ENCODE results near the gene ZNF787.
"Not testable (repeated sequence)": the region's sequence is repeated elsewhere in the genome, so short reads cannot be mapped to it uniquely, and the experiment has no call there.

ZNF787 gene

GRCh38 chr19:56103027-56103614 is 18.0 kb downstream of the ZNF787 start:
- DNase-seq: no peak

- DNase-seq: no peak
Observed at GRCh38 chr19:56101746-56102535, 19.2 kb downstream of the ZNF787 start.

- no peak for DNase-seq
Observed at GRCh38 chr19:56101095-56101494, 20.0 kb downstream of the ZNF787 start.

GRCh38 chr19:56099638-56100539 is 21.2 kb downstream of the ZNF787 start:
- no peak for DNase-seq

DNA sequence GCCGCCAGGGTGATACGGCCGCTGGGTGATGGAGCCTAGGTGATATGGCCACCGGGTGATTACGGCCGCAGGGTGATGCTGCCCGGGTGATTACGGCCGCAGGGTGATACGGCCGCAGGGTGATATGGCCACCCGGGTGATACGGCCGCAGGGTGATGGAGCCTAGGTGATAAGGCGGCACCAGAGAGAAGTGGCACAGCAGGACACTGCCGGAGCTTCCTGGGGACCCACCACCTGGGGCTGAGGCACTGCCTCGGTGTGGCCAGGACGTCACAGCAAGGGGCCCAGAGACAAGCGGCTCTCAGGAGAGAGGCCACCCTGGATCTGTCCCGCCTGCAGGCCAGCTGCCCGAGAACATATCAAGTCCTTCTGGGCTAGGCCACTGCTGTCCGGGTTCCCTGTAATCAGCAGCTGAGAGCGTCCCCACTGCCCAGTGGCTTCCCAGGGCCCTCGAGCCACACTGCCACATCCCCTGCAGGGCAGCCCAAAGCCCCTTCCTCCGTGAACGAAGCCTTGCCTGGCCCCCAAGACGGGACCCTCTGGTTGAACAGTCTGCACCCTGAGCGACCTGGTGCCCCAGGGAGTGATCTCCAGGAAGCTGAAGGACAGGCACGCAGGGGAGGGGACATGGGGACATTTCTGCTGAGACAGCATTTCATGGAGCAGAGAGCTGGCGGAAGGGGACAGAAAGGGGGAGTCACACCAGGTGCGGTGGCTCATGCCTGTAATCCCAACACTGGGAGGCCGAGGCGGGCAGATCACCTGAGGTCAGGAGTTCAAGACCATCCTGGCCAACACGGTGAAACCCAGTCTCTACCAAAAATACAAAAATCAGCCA is 22.1 kb downstream of the ZNF787 start:
- no peak for DNase-seq

DNA sequence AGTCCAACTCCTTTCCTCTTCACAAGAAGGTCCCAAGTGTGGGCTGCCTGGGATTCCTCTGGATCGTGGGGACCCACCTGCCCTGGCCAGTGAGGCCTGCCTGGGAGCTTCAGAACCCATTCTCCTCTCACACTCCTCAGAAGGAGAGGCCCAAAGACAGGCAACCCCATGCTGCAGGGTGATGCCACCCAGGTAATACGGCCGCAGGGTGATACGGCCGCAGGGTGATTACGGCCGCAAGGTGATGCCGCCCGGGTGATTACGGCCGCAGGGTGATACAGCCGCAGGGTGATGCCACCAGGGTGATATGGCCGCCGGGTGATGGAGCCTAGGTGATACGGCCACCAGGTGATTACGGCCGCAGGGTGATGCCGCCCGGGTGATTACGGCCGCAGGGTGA is 22.9 kb downstream of the ZNF787 start:
- DNase-seq: not testable (repeated sequence)

GRCh38 chr19:56097776-56098175 is 23.3 kb downstream of the ZNF787 start:
- DNase-seq: no peak

DNA sequence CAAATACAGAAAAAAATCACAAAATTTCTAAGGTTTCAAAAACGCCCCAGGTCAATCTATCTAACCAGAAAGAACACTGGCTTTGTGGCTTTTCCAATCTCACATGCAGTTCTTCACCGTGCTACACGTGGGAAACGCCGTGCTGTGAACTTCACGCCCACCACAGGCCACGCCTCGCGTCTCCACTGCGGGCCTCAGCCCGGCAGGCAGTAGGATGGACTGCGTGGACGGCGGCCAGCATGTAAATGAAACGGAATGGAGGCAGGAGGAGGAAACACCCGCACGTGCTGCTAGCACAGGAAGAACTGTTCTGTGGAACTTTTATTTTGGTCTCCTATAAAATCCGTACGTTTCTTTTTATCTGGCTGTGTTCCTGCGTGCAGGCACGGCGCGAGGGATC is 23.8 kb downstream of the ZNF787 start:
- no peak for DNase-seq

DNA sequence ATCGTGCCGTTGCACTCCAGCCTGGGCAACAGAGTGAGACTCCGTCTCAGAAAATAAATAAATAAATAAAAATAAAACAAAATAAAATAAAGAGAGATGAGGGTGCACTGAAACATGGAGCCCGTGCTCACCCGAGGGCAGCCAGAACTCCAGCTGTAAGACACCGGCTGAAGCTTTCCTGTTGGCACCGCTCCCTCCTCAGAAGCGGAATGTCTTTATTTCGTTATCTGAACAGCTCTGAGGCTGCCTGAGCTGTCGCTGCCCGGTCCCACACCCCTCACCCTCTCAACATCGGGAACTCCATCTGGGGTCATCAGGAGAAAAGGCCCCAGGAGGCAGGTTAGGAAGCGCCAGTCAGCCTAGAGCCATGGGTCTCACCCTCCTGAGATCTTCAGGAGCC is 24.4 kb downstream of the ZNF787 start:
- DNase-seq: no peak

GRCh38 chr19:56094449-56094848 is 26.6 kb downstream of the ZNF787 start:
- no peak for DNase-seq

DNA sequence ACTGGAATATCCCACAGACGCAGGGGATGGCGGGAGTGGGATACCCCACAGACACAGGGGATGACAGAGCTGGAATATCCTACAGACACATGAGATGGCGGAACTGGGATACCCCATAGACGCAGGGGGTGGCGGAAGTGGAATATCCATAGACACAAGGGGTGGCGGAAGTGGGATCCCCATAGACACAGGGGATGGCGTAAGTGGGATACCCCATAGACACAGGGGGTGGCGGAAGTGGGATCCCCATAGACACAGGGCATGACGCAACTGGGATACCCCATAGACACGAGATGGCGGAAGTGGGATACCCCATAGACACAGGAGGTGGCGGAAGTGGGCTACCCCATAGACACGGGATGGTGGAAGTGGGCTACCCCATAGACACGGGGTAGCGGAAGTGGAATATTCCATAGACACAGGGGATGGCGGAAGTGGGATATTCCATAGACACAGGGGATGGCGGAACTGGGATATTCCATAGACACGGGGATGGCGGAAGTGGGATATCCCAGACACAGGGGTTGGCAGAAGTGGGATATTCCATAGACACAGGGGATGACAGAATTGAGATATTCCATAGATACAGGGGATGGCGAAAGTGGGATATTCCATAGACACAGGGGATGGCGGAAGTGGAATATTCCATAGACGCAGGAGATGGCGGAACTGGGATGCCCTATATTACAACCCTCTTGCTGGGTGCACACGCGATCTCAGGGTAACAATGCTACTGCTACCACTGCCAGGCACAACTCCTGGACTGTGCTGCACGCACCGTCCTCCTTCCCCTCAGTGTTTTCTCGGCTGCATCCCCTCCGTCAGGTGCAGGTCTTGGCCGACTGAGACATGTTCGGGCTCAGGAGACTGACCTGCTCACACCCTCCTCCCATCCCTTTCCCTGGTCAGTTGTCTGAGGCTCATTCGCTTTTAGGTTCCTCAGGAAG is 28.1 kb downstream of the ZNF787 start:
- no peak for DNase-seq

DNA sequence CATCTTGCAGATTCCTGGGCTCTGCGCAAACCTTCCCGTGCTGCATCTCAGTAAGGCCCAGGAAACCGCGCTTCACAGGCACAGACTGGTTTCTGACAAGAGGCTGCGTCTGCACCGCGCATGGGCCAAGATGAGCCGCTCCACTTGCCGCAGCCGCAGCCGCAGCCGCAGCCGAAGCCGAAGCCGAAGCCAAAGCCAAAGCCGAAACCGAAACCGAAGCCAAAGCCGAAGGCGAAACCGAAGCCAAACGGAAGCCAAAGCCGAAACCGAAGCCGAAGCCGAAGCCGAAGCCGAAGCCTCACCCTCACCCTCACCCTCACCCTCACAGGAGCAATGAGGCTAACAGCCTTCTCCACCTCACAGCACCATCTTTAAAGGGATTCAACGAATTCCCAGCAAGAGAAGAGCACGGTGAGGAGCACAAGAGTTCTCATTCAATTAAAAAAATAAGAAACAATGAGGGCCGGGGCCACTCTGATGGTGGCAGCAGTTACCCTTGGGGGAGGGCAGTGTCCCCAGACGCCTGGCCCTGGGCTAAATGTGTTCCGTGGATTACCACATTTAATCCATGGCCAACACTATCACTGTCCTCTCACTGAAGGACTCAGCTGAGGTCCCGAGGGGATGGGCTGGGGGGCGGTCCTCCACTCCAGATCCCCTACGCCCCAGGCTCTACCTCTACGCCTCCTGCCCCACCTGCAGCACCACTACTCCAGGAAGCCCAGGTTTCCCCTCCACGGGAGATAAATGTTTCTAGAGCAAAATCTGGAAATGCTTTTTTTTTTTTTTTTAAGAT is 29.1 kb downstream of the ZNF787 start:
- peak; percentile 96 for DNase-seq

DNA sequence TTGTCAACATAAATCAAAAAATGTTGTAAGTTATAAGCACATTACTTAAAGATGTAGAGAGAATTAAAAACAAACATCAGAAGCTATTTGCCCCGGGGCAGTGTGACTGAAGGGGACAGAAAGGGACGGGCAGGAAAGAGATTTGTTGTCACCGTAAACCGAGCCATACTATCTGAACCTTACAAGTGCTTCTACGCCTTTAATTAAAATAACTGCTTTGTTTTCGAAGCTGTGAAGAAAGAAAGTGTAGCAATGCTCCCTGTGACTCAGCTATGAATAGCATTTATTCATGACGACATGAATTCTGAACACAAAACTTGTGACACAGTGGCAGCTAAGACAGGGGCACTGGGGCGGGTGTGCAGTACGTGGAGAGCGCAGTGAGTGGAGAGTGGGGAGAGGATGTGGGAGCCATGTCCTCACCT is 30.0 kb downstream of the ZNF787 start:
- no peak for DNase-seq

- no peak for DNase-seq
Observed at GRCh38 chr19:56089344-56089743, 31.8 kb downstream of the ZNF787 start.

- no peak for DNase-seq
Observed at GRCh38 chr19:56088497-56089215, 32.4 kb downstream of the ZNF787 start.

- DNase-seq: no peak
Observed at GRCh38 chr19:56087647-56088496, 33.2 kb downstream of the ZNF787 start.

DNA sequence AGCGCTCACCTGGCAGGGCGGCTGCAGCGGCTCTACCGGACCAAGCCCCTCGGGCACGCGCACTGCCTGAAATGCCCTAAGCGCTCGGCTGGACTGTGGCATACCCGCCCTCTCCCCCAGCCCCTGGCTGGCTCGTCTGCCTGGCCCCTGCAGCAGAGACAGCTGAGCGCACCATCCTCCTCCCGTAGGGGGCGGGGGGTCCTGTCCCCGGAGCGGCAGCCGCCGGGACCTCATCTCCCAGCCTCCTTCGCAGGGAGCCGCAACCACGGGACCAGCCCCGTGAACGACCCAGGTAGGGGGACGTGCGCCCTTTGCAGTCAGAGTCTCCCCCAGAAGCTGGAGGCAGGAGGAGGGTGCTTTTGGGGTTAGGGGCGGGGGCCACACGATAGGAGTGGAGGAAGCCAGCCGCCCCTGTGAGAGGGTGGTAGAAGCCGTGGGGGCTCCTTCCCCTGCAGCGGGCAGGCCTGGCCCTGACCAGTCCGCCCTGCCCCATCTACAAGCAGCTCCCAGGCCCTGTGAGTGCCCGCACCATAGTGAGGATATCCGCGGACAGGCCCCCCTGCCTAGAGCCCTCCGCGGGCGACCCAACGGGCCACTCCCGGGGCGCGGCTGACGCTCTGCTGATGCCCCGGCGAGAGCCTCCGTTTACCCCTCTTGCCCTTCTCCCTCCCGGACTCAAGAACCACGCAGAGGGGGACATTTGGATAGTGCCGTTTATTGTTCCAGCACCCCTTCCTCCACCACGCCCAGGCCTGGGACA is 34.2 kb downstream of the ZNF787 start:
- no peak for DNase-seq

All from RPMI8226 (cell line).